COLO668 (cell line): Measurements from ENCODE around the gene PLIN3.
"Not testable (repeated sequence)": the region's sequence is repeated elsewhere in the genome, so short reads cannot be mapped to it uniquely, and the experiment has no call there.

Source experiments
- DNase-seq: peaks from one replicate; lab custom pipeline; 2025; ENCODE audit not compliant: unreplicated experiment; lab: John Stamatoyannopoulos, UW

PLIN3 gene

DNA sequence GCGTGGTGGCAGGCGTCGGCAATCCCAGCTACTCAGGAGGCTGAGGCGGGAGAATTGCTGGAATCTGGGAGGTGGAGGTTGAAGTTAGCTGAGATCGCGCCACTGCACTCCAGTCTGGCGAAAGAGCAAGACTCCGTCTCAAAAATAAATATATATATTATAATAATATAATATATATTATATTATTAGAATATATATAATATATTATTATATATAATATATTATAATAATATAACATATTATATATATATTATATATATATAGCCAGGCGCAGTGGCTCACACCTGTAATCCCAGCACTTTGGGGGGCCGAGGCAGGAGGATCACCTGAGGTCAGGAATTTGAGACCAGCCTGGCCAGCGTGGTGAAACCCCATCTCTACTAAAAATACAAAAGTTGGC lies 25.5 kb upstream of the PLIN3 start:
- DNase-seq, result not testable (repeated sequence)

DNA sequence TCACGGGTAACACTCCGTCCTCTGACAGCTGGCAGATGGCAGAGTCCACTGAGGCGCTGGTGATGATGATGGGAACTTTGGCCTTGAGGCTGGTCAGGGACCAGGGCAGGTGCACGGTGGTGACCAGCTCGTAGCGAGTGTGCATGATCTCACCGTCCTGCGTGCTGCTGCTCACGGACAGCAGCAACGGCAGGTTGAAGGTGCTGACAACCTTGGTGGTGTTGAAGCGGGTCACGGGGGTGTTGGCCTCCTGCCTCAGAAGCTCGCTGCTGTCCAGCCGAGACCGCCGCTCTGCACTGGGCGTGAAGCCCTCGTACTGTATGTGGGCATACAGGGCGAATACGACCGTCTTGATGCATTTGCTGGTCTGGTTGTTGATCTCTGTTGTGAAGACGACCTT lies 23.6 kb upstream of the PLIN3 start:
- no peak for DNase-seq

DNA sequence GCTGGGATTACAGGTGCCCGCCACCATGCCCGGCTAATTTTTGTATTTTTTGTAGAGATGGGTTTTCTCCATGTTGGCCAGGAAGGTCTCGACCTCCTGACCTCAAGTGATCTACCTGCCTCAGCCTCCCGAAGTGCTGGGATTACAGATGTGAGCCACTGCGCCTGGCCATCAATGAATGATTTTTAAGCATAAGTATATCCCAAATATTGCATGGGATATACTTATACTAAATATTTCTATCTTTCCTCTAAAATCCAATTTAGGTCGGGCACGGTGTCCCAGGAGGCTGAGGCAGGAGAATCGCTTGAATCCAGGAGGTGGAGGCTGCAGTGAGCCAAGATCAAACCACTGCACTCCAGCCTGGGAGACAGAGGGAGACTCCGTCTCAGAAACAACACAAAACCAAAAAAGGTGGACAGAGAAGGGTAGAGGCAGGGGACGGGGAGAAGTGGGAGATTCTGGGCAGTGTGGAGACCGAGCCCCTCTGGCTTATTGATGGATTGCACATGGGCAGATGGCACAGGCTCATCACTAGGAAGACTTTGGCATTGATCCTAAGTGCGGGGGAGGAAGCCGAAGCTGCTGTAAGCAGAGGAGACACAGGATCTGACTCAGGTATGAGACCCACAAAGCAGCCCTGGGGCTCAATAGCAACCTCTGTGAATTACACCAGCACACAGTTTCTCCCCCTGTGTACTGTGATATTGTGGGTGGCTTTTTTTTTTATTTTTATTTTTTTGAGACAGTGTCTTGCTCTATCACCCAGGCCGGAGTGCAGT lies 21.8 kb upstream of the PLIN3 start:
- DNase-seq, result no peak

DNA sequence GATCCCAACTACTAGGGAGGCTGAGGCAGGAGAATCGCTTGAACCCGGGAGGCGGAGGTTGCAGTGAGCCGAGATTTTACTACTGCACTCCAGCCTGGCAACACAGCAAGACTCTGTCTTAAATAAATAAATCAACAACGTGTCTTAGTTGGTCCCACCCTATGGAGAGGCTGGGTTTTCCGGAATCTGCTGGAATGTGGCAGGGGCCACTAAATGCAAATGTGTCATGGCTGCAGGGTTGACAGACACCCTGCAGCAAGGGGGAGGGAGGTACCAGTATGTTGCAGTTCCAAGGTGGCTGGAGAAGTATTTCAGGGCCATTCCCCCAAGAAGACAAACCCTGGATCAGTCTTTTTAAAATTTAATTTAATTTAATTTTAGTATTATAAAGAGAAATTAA lies 20.3 kb upstream of the PLIN3 start:
- DNase-seq, result not testable (repeated sequence)

DNA sequence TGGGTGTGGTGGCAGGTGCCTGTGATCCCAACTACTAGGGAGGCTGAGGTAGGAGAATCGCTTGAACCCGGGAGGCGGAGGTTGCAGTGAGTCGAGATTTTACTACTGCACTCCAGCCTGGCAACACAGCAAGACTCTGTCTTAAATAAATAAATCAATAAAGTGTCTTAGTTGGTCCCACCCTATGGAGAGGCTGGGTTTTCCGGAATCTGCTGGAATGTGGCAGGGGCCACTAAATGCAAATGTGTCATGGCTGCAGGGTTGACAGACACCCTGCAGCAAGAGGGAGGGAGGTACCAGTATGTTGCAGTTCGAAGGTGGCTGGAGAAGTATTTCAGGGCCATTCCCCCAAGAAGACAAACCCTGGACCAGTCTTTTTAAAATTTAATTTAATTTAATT lies 17.5 kb upstream of the PLIN3 start:
- not testable (repeated sequence) for DNase-seq

DNA sequence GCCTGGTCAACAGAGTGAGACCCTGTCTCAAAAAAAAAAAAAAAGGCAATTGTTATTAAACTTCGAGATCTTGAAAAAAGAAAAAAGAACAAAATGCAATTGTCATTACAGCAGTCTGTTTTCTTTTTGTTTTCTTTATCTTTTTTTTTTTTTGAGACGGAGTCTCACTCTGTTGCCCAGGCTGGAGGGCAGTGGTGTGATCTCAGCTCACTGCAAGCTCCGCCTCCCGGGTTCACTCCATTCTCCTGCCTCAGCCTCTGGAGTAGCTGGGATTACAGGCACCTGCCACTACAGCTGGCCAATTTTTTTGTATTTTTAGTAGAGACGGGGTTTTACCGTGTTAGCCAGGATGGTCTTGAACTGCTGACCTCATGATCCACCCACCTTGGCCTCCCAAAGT lies 15.4 kb upstream of the PLIN3 start:
- not testable (repeated sequence) for DNase-seq

DNA sequence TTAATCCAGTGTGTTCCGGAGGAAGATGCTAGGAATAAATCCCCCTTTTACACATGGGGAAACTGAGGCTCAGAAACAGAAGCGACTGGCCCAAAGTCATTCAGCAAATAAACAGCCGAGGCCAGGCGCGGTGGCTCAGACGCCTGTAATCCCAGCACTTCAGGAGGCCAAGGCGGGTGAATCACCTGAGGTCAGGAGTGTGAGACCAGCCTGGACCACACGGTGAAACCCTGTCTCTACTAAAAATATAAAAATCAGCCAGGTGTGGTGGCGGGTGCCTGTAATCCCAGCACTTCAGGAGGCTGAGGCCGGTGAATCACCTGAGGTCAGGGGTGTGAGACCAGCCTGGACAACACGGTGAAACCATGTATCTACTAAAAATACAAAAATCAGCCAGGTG lies 11.6 kb upstream of the PLIN3 start:
- no peak for DNase-seq

GRCh38 chr19:4878491-4878968 lies 11.1 kb upstream of the PLIN3 start:
- peak; percentile 30 for DNase-seq

DNA sequence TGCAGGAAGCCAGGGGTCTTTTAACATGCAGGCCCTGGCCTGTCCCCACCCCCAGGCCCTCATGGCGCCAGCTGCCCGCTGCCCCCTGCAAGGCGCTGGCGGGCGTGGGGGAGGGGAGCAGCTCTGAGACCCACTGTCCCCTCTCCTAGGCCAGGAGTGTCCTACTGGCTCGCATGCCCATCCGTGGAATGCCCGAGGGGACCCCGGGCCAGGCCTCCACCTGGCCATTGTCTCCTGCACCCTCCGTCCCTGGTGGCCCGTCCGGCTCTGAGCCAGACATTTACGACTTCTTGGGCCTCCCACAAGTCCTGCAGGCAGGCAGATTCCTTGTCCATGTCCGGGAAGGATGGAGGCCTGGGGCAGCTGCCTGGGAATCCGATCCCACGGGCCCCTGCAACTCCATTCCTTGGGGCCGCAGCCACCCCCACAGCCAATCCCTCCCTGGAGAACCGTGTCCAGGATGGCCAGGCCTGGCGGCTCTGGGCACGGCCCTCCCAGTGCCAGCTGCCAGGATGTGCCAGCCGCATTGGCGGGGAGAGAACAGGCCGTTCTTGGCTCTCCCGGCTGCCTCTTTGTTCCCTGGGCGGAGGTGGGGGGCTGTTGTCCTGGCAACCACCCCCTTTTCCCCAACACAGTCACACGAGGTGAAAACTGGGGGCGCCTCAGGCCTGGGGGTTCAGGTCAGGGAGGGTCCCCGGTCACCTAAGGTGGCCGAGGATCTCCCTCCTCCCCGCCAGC lies 10.5 kb upstream of the PLIN3 start:
- DNase-seq, result no peak

- DNase-seq, result no peak
Observed at GRCh38 chr19:4873930-4874329, 6.5 kb upstream of the PLIN3 start.

GRCh38 chr19:4871711-4872110 lies 4.2 kb upstream of the PLIN3 start:
- no peak for DNase-seq

DNA sequence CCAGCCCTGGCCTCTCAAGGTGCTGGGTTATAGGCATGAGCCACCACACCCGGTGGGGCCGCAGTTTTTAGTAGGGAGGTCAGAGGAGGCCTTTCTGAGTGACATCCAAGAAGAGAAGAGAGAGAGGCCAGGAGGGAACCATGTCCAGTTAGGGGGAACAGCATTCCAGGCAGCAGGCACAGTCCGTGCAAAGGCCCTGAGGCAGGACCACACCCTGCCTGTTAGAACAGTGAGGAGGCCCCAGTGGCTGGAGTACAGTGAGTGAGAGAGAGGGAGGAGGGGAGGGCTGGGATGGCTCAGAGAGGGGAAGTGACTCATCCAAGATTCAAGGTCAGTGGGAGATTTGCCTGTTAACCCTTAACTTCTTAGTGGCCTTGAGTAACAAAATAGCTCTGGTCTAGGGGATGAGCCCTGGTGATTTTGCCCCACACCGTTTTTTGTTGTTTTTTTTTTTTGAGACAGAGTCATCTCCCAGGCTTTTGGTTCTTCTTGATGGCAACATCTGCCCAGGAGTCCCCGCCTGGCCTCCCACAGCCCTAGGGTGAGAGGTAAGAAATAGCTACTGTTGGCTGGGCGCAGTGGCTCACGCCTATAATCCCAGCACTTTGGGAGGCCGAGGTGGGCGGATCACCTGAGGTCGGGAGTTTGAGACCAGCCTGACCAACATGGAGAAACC lies 2.7 kb upstream of the PLIN3 start:
- DNase-seq, result no peak

DNA sequence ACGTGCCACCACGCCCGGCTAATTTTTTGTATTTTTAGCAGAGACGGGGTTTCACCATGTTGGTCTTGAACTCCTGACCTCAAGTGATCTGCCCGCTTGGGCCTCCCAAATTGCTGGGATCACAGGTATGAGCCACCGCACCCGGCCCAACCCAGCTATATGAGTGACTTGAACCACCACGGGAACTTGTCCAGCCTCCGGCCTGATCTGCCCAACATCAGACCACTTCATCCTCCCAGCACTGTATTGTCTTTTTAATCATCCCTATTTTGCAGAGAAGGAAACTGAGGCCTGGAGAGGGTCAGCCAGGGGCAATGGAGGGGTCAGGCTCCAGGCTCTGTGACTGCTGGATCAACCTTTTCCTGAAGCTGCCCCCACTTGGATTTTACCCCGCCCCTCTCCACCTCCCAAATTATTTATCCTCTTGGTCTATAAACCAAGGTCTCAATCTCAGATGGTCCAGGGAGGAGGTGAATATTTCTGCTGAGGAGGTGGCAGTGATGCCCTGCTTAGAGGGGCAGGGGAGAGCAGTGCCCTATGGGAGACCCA lies 893 bp upstream of the PLIN3 start:
- DNase-seq, result no peak

GRCh38 chr19:4866595-4867424 lies 657 bp downstream of the PLIN3 start:
- DNase-seq, result no peak

GRCh38 chr19:4861147-4861546 lies 6.3 kb downstream of the PLIN3 start:
- peak; percentile 88 for DNase-seq

GRCh38 chr19:4859697-4860096 lies 7.8 kb downstream of the PLIN3 start:
- DNase-seq, result no peak

- DNase-seq, result not testable (repeated sequence)
Observed at GRCh38 chr19:4856468-4856867, 11.0 kb downstream of the PLIN3 start.

GRCh38 chr19:4853506-4853905 lies 14.0 kb downstream of the PLIN3 start:
- DNase-seq, result not testable (repeated sequence)

GRCh38 chr19:4852484-4852883 lies 15.0 kb downstream of the PLIN3 start:
- no peak for DNase-seq

DNA sequence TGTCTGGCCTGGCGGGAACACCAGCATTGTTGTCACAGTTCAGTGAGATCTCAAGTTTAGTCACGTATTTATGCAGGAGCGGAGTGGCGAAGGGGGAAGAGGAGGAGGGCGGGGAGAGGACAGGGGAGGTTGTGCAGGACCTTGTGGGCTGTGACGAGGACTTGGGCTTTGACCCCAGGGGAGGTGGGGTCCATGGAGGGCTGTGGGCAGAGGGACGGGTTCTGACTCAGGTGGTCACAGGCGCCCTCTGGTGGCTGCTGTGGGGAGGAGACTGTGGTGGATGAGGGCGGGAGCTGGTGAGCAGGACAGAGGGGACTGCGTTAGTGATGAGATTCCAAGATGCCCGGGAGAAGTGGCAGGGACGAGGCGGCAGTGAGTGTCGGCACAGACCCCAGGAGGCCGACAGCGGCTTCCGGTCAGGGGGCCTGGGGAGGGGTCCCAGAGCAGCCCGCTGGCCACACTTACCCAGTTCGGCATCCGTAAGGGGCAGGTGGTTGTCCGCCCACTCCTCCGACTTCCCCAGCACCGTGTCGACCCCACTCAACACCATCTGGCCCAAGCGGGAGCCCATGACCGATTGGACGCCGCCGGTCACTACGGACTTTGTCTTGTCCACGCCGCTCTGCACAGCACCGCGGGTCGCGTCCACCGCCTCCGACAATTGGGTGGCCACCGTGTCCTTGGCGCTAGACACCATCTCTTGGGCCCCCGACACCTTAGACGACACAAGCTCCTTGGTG lies 15.7 kb downstream of the PLIN3 start:
- DNase-seq, result peak; percentile 58
